Measurements from ENCODE around the gene MGAT4B.

Gene MGAT4B

GRCh38 chr5:179759581-179760551 is 46.8 kb downstream of the MGAT4B start:
- H3K27ac ChIP-seq = no peak overlapping the region
- DNase-seq (ENCODE audit: low read depth, low spot score) = no peak

GRCh38 chr5:179758955-179759354 is 47.7 kb downstream of the MGAT4B start:
- H3K27ac ChIP-seq = no peak overlapping the region
- DNase-seq (ENCODE audit: low read depth, low spot score) = no peak

- no peak for DNase-seq (ENCODE audit: low read depth, low spot score)
Measured at GRCh38 chr5:179755022-179755421, 51.6 kb downstream of the MGAT4B start.

GRCh38 chr5:179753971-179754370 is 52.7 kb downstream of the MGAT4B start:
- DNase-seq (ENCODE audit: low read depth, low spot score) = no peak
- no peak overlapping the region for H3K27ac ChIP-seq

More at GRCh38 chr5:179755022-179755421, 51.6 kb downstream of the MGAT4B start:
- no peak overlapping the region for H3K27ac ChIP-seq

- no peak overlapping the region for H3K27ac ChIP-seq
- no peak for DNase-seq (ENCODE audit: low read depth, low spot score)
Measured at GRCh38 chr5:179749857-179750508, 56.7 kb downstream of the MGAT4B start.

- H3K27ac ChIP-seq = no peak overlapping the region
- DNase-seq (ENCODE audit: low read depth, low spot score) = no peak
Measured at GRCh38 chr5:179747811-179748210, 58.9 kb downstream of the MGAT4B start.

Measured in epithelial cell of prostate (primary cell).